GM12874 (cell line): Measurements from ENCODE around the gene TAX1BP3.

Experiments used
- TF ChIP-seq, protein P1 (sequence below): IDR thresholded peaks from 2 replicates; pipeline ENCODE4 v1.5.1; 2011; ENCODE audit warnings: low read depth, mild to moderate bottlenecking, control low read depth, low read length, moderate library complexity; ENCODE audit not compliant: insufficient read depth

TAX1BP3 gene

DNA sequence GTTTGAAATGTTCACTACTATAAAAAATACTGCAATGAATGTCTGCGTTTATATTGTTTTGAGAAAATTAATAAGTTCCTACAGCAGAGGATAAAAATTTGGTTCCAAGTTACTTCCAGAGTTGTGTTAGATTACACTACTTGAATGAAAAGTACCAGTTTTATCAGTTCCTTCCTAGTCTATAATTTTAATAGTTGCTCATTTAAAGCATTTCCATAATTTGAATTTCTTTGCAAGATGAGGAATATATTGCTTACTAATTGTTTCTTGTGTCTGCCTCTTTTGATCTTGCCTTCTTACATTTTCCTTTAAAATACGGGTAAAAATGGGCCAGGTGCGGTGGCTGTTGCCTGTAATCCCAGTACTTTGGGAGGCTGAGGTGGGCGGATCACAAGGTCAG is 4.2 kb upstream of the TAX1BP3 start:
- TF ChIP-seq, protein P1, sequence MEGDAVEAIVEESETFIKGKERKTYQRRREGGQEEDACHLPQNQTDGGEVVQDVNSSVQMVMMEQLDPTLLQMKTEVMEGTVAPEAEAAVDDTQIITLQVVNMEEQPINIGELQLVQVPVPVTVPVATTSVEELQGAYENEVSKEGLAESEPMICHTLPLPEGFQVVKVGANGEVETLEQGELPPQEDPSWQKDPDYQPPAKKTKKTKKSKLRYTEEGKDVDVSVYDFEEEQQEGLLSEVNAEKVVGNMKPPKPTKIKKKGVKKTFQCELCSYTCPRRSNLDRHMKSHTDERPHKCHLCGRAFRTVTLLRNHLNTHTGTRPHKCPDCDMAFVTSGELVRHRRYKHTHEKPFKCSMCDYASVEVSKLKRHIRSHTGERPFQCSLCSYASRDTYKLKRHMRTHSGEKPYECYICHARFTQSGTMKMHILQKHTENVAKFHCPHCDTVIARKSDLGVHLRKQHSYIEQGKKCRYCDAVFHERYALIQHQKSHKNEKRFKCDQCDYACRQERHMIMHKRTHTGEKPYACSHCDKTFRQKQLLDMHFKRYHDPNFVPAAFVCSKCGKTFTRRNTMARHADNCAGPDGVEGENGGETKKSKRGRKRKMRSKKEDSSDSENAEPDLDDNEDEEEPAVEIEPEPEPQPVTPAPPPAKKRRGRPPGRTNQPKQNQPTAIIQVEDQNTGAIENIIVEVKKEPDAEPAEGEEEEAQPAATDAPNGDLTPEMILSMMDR, result no peak

DNA sequence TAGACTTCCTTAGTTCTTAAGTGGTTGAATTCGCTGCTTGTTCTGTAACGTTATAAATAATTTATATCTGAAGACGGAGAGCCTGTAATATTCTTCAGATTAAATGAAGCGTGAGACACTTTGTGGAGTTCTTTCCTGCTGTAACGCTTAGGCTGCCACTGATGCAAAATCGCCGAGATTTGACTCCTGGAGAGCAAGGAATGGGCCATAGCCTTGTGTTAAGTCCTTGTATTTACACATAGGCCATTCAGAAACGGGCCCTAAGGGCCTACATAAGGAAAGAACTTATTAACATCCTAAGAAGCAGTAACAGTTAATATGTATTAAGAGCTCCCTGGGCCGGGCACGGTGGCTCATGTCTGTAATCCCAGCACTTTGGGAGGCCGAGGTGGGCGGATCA is 1.2 kb upstream of the TAX1BP3 start:
- TF ChIP-seq, protein P1, result no peak

DNA sequence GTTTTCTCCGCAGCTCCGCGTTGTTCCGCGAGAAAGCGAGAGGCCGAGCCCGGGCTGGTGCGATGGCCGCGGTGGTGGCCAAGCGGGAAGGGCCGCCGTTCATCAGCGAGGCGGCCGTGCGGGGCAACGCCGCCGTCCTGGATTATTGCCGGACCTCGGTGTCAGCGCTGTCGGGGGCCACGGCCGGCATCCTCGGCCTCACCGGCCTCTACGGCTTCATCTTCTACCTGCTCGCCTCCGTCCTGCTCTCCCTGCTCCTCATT is 638 bp upstream of the TAX1BP3 start:
- TF ChIP-seq, protein P1, result no peak

DNA sequence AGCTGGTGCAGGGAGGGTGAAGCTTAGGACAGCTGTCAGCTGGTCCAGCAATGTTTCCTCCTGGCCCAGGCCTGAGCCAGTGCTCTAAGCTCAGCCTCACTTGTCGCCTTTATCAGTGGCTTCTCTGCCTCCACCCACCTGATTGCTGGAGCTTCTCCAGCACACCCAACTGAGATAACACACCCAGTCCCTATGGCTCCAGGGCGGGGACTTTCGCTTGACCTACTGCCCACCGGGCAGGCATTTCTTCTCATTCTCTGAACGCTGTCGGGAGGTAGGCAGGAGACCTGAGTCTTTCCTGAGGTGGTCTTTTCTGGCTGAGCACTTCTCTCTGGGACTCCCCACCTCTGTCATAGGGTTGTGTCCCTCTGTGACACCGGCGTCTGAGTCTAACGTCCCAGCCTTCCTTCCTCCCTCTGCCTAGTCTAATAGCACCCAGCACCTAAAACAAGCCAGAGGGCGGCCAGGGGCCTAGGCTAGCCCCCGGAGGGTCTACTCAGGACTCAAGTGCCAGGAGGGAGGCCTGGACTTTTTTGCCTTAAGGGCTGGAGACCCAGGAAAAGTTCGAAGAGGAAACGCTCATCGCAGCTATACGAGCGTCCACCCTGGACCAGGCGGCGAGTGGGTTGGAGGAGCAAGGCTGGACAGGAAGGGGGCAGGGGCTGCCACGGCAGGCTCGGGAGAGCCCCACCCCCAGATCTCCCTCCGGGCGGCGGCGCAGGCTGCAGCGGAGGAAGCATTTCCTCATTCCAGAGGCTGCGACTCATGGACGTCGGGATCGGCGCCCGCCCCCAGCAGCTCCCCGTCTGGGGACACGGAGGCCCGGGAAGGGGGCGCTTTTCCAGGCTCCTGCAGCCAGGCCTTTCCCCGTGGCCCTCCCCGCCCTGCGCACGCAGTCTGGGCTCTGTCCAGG is 756 bp downstream of the TAX1BP3 start:
- TF ChIP-seq, protein P1, result no peak

DNA sequence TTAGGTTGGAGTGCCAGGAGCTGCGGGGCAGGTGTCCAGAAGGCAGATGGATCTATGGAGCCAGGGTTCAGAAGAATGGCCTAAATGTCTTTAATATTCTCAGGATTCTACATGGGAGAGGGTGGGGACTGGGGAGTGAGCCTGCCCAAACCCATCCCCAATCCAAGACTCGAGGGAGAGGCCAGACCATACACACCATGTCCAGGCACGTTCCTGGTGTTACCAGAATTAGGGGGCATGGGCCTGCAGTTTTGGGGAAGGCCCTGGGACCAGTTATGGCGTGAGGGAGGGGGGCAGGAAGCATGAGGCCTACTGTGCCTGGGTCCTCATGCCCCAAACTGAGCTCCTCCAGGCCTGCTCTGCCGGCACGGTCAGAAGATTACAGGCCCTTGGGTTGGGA is 1.9 kb downstream of the TAX1BP3 start:
- TF ChIP-seq, protein P1, result no peak

DNA sequence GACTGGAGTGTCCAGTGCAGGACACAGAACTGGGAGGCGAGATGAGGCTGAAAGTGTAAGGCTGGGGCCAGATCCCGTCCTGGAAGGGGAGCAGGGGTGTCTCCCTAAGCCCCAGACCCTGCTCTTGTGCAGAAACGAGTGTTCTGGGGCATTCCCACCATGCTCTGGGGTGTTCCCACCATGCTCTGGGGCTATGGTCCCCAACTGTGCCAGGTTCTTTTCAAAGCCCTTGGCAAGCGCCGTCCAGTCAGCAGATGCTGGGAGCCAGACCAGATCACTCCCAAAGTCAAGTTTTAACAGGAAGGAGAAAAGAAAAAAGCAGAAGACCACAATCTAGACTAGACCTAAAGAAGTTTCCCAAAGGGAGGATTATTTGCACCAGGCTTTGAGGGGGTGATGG is 2.5 kb downstream of the TAX1BP3 start:
- TF ChIP-seq, protein P1, result no peak

DNA sequence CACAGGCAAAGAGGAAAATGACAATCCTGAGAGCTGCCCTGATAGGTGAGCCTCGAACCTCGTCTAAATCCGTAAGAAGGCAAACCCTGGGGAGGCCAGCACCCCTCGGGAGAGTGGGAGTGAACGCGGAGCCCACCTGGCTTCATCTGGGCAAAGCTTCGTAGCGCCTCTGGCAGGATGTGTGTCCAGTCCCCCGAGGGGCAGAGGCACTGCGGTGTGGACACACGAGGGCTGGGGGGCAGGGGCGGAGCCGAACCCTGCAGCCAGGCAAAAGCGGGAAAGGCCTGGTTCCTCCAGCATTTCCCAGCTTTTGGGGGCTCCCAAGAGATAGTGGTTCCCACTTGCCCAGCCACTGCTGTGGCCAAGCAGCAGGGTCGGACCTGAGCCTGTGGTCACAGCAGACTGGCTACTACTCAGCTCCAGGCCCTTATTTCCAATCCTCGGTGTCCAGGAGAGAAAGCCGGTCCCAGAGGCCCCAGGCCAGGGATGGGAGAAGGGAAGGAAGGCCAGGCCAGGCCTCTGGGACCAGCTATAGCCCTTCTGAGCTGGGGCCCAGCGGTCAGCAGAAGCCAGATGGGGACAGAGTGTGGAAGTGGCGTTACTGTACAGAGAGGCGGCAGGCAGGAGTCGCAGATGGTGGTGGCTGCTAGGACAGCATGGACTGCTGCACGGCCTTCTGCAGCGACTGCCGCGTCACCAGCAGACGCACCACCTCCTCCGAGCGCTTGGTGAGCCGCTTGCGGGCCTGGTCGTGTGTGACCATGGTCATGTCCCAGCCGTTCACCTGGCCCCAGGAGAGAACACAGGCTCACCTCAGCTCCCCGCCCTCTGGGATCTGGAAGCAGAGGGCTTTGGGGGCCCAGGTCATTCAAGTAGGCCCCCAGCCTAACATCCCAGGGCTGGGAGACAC is 5.0 kb downstream of the TAX1BP3 start:
- TF ChIP-seq, protein P1, result no peak
